Mammary epithelial cell (primary cell): ENCODE results near the gene SLC1A2.

Experiments
- CTCF ChIP-seq, 2 donors: IDR thresholded peaks in 1 of 2; conservative IDR thresholded peaks in 1 of 2; 2 replicates each; pipeline ENCODE4 v1.5.1; 2011 to 2012; ENCODE audit warnings: inconsistent platforms in 2 of 2, low read length in 2 of 2, mild to moderate bottlenecking in 2 of 2, control low read depth in 1 of 2, low read depth in 1 of 2; ENCODE audit not compliant: insufficient read depth in 1 of 2; ENCODE audit errors: extremely low read depth in 1 of 2
- EZH2 ChIP-seq: IDR thresholded peaks from 2 replicates; pipeline ENCODE4 v1.6.1; 2012; ENCODE audit warnings: low read length, inconsistent platforms, borderline replicate concordance

GRCh38 chr11:35415487-35415886, 3.9 kb downstream of the SLC1A2 start:
- TF ChIP-seq CTCF (conservative IDR thresholded peaks at IDR 0.05 in 1 of 2, IDR thresholded peaks at IDR 0.05 in 1 of 2; ENCODE audit: extremely low read depth in 1 of 2, insufficient read depth in 1 of 2, low read depth in 1 of 2, low read length in 2 of 2) = no peak
- no peak for TF ChIP-seq EZH2
